Measurements from ENCODE around the gene PTPMT1. TPM values are rescaled to one million over a fixed set of nuclear protein-coding genes. Genes with fewer than 3 reads are reported as not detected.

The PTPMT1 gene
- total RNA-seq, 1 donor from 2014 or later, result 50.7 TPM

- no peak for DNase-seq (ENCODE audit: low spot score)
- Mint-ChIP-seq H3K36me3 (ENCODE audit: low read depth) (peaks cover 23% of the 10 kb centered on the region), H3K27ac (no peak overlapping the region), H3K4me1 (ENCODE audit: low read depth) (peaks cover 6% of the 10 kb centered on the region), H3K9me3 (no peaks in the 10 kb centered on the region), H3K4me3 (ENCODE audit: low read depth) (no peak overlapping the region), H3K27me3 (ENCODE audit: low read depth) (no peaks in the 10 kb centered on the region)
- intact Hi-C loops (cut with micrococcal nuclease), result loop anchor here (10.0 kb wide), 1 partner anchor 55 kb away; the partner anchor contains the start of gene CELF1
Measured at GRCh38 chr11:47609675-47610074, 44.3 kb downstream of the PTPMT1 start.

DNA sequence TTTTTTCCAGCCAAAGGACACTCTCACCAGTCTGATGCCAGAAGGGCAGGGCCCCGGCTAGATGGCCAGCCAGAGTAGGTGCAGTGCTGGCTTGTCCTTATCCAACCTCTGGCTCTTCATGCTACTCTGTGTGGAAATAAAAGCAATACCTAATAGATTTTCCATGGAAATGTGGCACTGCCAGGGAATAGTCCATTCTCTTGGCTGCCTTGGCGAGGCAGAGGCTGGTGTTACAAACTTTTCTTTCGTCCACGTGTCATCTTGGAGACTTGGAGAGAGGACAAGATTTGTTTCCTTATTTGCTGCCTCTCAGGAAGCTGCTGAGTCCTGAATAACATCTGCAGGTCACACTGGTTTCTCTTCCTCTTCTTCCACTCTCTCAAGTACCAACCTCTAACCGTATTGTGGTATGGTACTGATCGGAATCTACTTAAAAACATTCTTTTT is 46.0 kb downstream of the PTPMT1 start:
- Mint-ChIP-seq H3K9me3 (no peaks in the 10 kb centered on the region), H3K27ac (no peak overlapping the region), H3K27me3 (ENCODE audit: low read depth) (no peaks in the 10 kb centered on the region), H3K4me3 (ENCODE audit: low read depth) (no peak overlapping the region), H3K36me3 (ENCODE audit: low read depth) (peaks cover 28% of the 10 kb centered on the region), H3K4me1 (ENCODE audit: low read depth) (peaks cover 8% of the 10 kb centered on the region)
- intact Hi-C loops (cut with micrococcal nuclease), result loop anchor here (10.0 kb wide), 1 partner anchor 57 kb away; the partner anchor contains the start of gene CELF1
- no peak for DNase-seq (ENCODE audit: low spot score)

DNA sequence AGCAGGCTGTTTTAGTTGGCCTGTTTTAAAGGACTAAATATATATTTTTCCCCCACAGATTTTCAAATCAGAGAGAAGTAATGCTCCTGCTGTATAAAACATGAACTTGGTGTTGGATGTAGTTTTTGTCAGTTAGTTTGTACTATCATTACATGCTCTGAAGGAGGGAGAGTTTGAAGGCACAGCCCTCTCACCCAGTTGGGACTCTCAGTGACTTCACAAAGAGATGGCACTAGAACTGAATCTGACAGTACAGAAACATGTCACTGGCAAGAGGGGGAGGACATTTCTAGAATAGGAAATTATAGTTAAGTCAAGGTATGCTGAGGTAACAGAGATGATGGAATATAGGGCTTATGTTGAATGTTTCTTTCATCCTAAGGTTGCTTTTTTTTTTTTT is 49.9 kb downstream of the PTPMT1 start:
- DNase-seq (ENCODE audit: low spot score), result no peak
- Mint-ChIP-seq H3K36me3 (ENCODE audit: low read depth) (peaks cover 33% of the 10 kb centered on the region), H3K9me3 (no peaks in the 10 kb centered on the region), H3K4me1 (ENCODE audit: low read depth) (peaks cover 8% of the 10 kb centered on the region), H3K27ac (no peak overlapping the region), H3K27me3 (ENCODE audit: low read depth) (no peaks in the 10 kb centered on the region), H3K4me3 (ENCODE audit: low read depth) (no peak overlapping the region)
- intact Hi-C loops (cut with micrococcal nuclease), result loop anchor here (10.0 kb wide), 1 partner anchor 60 kb away; the partner anchor contains the start of gene CELF1

DNA sequence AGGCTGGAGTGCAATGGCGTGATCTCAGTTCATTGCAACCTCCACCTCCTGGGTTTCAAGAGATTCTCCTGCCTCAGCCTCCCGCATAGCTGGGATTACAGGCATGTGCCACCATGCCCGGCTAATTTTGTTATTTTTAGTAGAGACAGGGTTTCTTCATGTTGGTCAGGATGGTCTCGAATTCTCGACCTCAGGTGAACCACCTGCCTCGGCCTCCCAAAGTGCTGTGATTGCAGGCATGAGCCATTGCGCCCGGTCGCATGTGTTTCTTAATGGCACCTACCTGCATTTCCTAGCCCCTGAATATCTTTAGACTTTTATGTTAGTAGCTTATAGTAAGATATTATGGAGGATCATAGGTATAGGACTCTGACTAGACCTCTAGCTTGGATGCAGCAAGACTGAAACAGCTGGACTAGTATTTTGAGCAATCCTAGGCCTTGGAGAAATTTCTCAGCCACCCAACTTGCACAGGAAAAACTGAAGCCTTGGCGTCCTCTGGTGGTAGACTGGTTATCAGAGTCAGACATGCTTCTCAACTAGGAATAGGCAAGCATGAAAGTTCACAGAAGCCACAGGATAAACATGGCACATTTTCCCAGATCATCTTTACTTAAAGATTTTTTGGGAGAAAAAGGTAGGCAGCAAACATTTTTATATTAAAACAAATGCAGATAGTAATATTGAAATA is 51.5 kb downstream of the PTPMT1 start:
- H3K27ac Mint-ChIP-seq, result no peak overlapping the region
- H3K36me3 Mint-ChIP-seq (ENCODE audit: low read depth), result peaks cover 33% of the 10 kb centered on the region
- intact Hi-C loops (cut with micrococcal nuclease), result loop anchor here (10.0 kb wide), 1 partner anchor 62 kb away; the partner anchor contains the start of gene CELF1

GRCh38 chr11:47617417-47617809 is 52.0 kb downstream of the PTPMT1 start:
- peaks cover 5% of the 10 kb centered on the region for H3K4me1 Mint-ChIP-seq (ENCODE audit: low read depth)
- H3K4me3 Mint-ChIP-seq (ENCODE audit: low read depth), result no peak overlapping the region
- H3K27ac Mint-ChIP-seq, result no peak overlapping the region
- H3K9me3 Mint-ChIP-seq, result no peaks in the 10 kb centered on the region
- peaks cover 34% of the 10 kb centered on the region for H3K36me3 Mint-ChIP-seq (ENCODE audit: low read depth)
- DNase-seq (ENCODE audit: low spot score), result no peak
- no peaks in the 10 kb centered on the region for H3K27me3 Mint-ChIP-seq (ENCODE audit: low read depth)
- intact Hi-C loops (cut with micrococcal nuclease), result loop anchor here (10.0 kb wide), 1 partner anchor 63 kb away; the partner anchor contains the start of gene CELF1

More for the DNA sequence above, 51.5 kb downstream of the PTPMT1 start:
- no peak for DNase-seq (ENCODE audit: low spot score)
- Mint-ChIP-seq H3K27me3 (ENCODE audit: low read depth) (no peaks in the 10 kb centered on the region), H3K4me3 (ENCODE audit: low read depth) (no peak overlapping the region), H3K9me3 (no peaks in the 10 kb centered on the region), H3K4me1 (ENCODE audit: low read depth) (peaks cover 5% of the 10 kb centered on the region)

- Mint-ChIP-seq H3K9me3 (no peaks in the 10 kb centered on the region), H3K4me1 (ENCODE audit: low read depth) (peaks cover 3% of the 10 kb centered on the region), H3K27me3 (ENCODE audit: low read depth) (no peaks in the 10 kb centered on the region), H3K36me3 (ENCODE audit: low read depth) (peaks cover 48% of the 10 kb centered on the region), H3K4me3 (ENCODE audit: low read depth) (no peak overlapping the region), H3K27ac (no peak overlapping the region)
- intact Hi-C loops (cut with micrococcal nuclease), result no loop called here
- no peak for DNase-seq (ENCODE audit: low spot score)
Measured at GRCh38 chr11:47620836-47621378, 55.5 kb downstream of the PTPMT1 start.

Other genes starting within 250 kb of the PTPMT1 start
- gene MYBPC3, start 212.9 kb upstream of the PTPMT1 start, total RNA-seq, result not detected in 2 replicates
- gene SPI1, start 187.1 kb upstream of the PTPMT1 start, total RNA-seq, result 0.11 TPM in 1 of 2 replicates, not detected in the other
- 12.5 and 15.2 TPM in 2 replicates for gene SLC39A13, start 157.0 kb upstream of the PTPMT1 start, total RNA-seq
- gene PSMC3, start 139.2 kb upstream of the PTPMT1 start, total RNA-seq, result 214 and 219 TPM in 2 replicates
- gene RAPSN, start 116.5 kb upstream of the PTPMT1 start, total RNA-seq, result 0.18 and 1.3 TPM in 2 replicates
- gene CELF1, start 12.5 kb upstream of the PTPMT1 start, total RNA-seq, result 129 and 132 TPM in 2 replicates
- gene KBTBD4, start 13.4 kb downstream of the PTPMT1 start, total RNA-seq, result 14.2 and 15.3 TPM in 2 replicates
- gene NDUFS3, start 13.5 kb downstream of the PTPMT1 start, total RNA-seq, result 132 and 142 TPM in 2 replicates
- gene FAM180B, start 21.1 kb downstream of the PTPMT1 start, total RNA-seq, result 0.25 and 0.39 TPM in 2 replicates
- gene C1QTNF4, start 28.8 kb downstream of the PTPMT1 start, total RNA-seq, result 0.21 and 0.30 TPM in 2 replicates
- gene MTCH2, start 77.0 kb downstream of the PTPMT1 start, total RNA-seq, result 124 and 131 TPM in 2 replicates
- gene AGBL2, start 149.8 kb downstream of the PTPMT1 start, total RNA-seq, result 3.6 and 5.1 TPM in 2 replicates
- gene FNBP4, start 201.7 kb downstream of the PTPMT1 start, total RNA-seq, result 140 and 141 TPM in 2 replicates

Measured in activated T-helper 2 cell treated with anti-CD3 and anti-CD28 coated beads, Interferon-gamma antibody, Interleukin-2, Interleukin-4, amounts not matched to agents 10 μg/mL and 5 μg/mL and 100 μg/mL, durations not matched to agents 14 hours and 24 hours and 36 hours (primary cell).